ENCODE results near the gene GALNT7. TPM values are rescaled to one million over a fixed set of nuclear protein-coding genes. Genes with fewer than 3 reads are reported as not detected.

GALNT7 gene
- total and polyA plus RNA-seq, 2 of the 13 experiments (the other 11 are each of a cell fraction or from before 2014, with no cell fraction given), result 0.08 to 0.13 TPM

DNA sequence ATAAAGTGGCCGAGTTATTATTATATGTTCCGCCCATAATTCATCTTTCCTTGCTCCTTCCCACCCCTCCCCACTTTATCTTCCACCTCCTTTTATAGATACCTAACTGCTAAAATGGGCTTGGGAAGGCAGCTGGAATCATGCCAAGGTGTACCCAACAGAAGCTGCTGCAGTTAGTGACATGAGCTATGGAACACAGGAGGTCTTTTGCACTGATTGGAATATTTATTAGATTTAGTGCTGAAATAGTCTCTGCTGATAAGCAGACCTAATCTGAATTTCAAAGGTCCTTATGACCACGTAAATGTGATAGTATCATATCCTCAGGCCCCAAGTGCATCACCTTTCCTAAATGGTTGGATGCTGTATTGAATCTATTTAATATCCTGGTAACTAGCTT, 100.7 kb downstream of the GALNT7 start (continued):
- no peak for TF ChIP-seq ZNF549 (CRISPR knock-in tag; IDR thresholded peaks at IDR 0.05)

DNA sequence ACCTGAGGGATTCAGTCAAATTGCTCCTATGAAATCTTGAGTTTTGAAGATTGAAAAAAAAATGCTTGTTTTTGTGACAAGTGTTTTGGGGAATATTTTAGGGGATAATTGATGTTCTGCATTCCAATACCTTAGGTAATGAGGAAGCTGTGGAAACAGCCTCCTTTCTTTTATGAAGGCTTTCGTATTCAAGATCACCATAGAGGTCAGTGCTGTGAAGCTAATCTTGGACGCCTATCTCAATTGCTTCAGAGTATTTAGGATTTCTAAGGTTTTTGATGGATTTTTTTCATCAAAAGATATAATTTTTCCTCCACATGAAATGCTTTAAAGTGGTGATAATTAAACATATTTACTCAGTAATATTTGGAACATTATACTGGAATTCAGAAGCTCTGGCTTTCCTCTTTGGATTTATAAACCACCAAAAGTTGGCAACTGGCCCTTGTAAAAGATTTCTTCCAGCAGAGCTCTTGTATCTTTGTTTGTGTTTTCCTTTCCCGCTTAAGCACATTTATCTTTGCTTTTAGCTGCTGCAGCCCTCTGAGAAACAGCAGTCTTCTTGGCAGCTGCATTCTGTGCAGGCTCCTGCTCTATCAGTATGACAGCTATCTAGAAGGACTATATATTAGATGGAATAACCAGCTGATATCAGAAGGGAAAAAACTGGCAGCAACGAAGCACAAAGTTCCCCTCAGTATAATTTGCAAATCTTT, 101.9 kb downstream of the GALNT7 start:
- no peaks in the 10 kb centered on the region for H3K79me2 ChIP-seq (ENCODE audit: insufficient read depth, low read length)
- in situ Hi-C loops (cut with HindIII; ENCODE audit: extremely low pct_ligation_motif_present, low pct_unique_long_range_greater_than_20kb), result no loop called here
- no peaks in the 10 kb centered on the region for H4K20me1 ChIP-seq (ENCODE audit: insufficient read depth, low read length)
- BruUV-seq (replicated peaks), result no TSS peak
- no peaks in the 10 kb centered on the region for H3K4me1 ChIP-seq (ENCODE audit: insufficient read depth, low read length)
- FAIRE-seq, result no peak
- H3K4me2 ChIP-seq (ENCODE audit: low read depth, low read length), result no peak overlapping the region
- H3K27me3 ChIP-seq (ENCODE audit: control insufficient read depth in 1 of 2, insufficient read depth in 2 of 2, low read length in 2 of 2), result no peaks in the 10 kb centered on the region; a peak in 1 of 5 replicates
- no peak overlapping the region for H2AFZ ChIP-seq (ENCODE audit: low read length)
- H3K27ac ChIP-seq (ENCODE audit: extremely low read length, insufficient read depth, low read length), result no peak overlapping the region
- no peak overlapping the region for H3K9ac ChIP-seq (ENCODE audit: insufficient read depth, low read depth, low read length)
- 4% methylated on average over 4 of the region's 4 CpGs for WGBS (ENCODE audit: low lambda C conversion rate)
- intact Hi-C loops (cut with micrococcal nuclease; ENCODE audit: unreplicated experiment), result no loop called here
- DNase-seq (ENCODE audit: low spot score), result no peak
- no peak overlapping the region for H3K4me3 ChIP-seq (replicated peaks in 1 of 3; ENCODE audit: insufficient read depth in 1 of 3, low read depth in 2 of 3, low read length in 3 of 3)
- H3K9me3 ChIP-seq (ENCODE audit: low read length), result no peaks in the 10 kb centered on the region
- no peaks in the 10 kb centered on the region for H3K36me3 ChIP-seq (replicated peaks in 1 of 2; ENCODE audit: control insufficient read depth in 1 of 2, insufficient read depth in 2 of 2, low read length in 2 of 2)
- ChIA-PET POLR2A (no interaction called here), CTCF (ENCODE audit: low intra/inter-chr PET ratio, low total read pairs) (no interaction called here)
- ATAC-seq, result no peak
- no peak for TF ChIP-seq KDM5A (IDR thresholded peaks at IDR 0.05; ENCODE audit: borderline replicate concordance, low read length)
- TF ChIP-seq ZNF792 (CRISPR knock-in tag; IDR thresholded peaks at IDR 0.05), result no peak
- TF ChIP-seq, protein P1, sequence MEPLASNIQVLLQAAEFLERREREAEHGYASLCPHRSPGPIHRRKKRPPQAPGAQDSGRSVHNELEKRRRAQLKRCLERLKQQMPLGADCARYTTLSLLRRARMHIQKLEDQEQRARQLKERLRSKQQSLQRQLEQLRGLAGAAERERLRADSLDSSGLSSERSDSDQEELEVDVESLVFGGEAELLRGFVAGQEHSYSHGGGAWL (CRISPR knock-in tag; IDR thresholded peaks at IDR 0.05), result no peak
- no peak for TF ChIP-seq CHCHD3 (CRISPR knock-in tag; IDR thresholded peaks at IDR 0.05)
- no peak for TF ChIP-seq DNMT1 (CRISPR knock-in tag; IDR thresholded peaks at IDR 0.05)
- no peak for TF ChIP-seq RBM39 (IDR thresholded peaks at IDR 0.05; ENCODE audit: low read depth, low read length, poor library complexity, severe bottlenecking)
- TF ChIP-seq ZNF607 (CRISPR knock-in tag; IDR thresholded peaks at IDR 0.05; ENCODE audit: borderline replicate concordance), result no peak
- TF ChIP-seq, protein P2, sequence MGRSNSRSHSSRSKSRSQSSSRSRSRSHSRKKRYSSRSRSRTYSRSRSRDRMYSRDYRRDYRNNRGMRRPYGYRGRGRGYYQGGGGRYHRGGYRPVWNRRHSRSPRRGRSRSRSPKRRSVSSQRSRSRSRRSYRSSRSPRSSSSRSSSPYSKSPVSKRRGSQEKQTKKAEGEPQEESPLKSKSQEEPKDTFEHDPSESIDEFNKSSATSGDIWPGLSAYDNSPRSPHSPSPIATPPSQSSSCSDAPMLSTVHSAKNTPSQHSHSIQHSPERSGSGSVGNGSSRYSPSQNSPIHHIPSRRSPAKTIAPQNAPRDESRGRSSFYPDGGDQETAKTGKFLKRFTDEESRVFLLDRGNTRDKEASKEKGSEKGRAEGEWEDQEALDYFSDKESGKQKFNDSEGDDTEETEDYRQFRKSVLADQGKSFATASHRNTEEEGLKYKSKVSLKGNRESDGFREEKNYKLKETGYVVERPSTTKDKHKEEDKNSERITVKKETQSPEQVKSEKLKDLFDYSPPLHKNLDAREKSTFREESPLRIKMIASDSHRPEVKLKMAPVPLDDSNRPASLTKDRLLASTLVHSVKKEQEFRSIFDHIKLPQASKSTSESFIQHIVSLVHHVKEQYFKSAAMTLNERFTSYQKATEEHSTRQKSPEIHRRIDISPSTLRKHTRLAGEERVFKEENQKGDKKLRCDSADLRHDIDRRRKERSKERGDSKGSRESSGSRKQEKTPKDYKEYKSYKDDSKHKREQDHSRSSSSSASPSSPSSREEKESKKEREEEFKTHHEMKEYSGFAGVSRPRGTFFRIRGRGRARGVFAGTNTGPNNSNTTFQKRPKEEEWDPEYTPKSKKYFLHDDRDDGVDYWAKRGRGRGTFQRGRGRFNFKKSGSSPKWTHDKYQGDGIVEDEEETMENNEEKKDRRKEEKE (IDR thresholded peaks at IDR 0.05), result no peak
- no peak for TF ChIP-seq HNRNPL (IDR thresholded peaks at IDR 0.05; ENCODE audit: low read depth, low read length)
- TF ChIP-seq ZNF263 (CRISPR knock-in tag; IDR thresholded peaks at IDR 0.05), result no peak
- TF ChIP-seq ZNF761 (CRISPR knock-in tag; conservative IDR thresholded peaks at IDR 0.05), result no peak
- no peak for TF ChIP-seq NFRKB (IDR thresholded peaks at IDR 0.05)
- no peak for TF ChIP-seq ZFP82 (CRISPR knock-in tag; IDR thresholded peaks at IDR 0.05; ENCODE audit: borderline replicate concordance)
- TF ChIP-seq SP4 (CRISPR knock-in tag; IDR thresholded peaks at IDR 0.05), result no peak
- no peak for TF ChIP-seq SAP130 (CRISPR knock-in tag; IDR thresholded peaks at IDR 0.05; ENCODE audit: low read depth)
- no peak for TF ChIP-seq ZNF782 (CRISPR knock-in tag; IDR thresholded peaks at IDR 0.05; ENCODE audit: borderline replicate concordance)
- TF ChIP-seq ONECUT2 (CRISPR knock-in tag; IDR thresholded peaks at IDR 0.05), result no peak

Measured in HepG2 (cell line).